NOMO-1 treated with dmso at 0.1 percent for 144 hours (cell line): Measurements from ENCODE around the gene ELAVL4.
"Not testable (repeated sequence)": the region's sequence is repeated elsewhere in the genome, so short reads cannot be mapped to it uniquely, and the experiment has no call there.

Experiments
- DNase-seq: peaks from one replicate; lab custom pipeline; 2025; ENCODE audit not compliant: unreplicated experiment; lab: John Stamatoyannopoulos, UW

Gene ELAVL4

GRCh38 chr1:50123071-50123470 lies 14.4 kb downstream of the ELAVL4 start:
- DNase-seq, result no peak

DNA sequence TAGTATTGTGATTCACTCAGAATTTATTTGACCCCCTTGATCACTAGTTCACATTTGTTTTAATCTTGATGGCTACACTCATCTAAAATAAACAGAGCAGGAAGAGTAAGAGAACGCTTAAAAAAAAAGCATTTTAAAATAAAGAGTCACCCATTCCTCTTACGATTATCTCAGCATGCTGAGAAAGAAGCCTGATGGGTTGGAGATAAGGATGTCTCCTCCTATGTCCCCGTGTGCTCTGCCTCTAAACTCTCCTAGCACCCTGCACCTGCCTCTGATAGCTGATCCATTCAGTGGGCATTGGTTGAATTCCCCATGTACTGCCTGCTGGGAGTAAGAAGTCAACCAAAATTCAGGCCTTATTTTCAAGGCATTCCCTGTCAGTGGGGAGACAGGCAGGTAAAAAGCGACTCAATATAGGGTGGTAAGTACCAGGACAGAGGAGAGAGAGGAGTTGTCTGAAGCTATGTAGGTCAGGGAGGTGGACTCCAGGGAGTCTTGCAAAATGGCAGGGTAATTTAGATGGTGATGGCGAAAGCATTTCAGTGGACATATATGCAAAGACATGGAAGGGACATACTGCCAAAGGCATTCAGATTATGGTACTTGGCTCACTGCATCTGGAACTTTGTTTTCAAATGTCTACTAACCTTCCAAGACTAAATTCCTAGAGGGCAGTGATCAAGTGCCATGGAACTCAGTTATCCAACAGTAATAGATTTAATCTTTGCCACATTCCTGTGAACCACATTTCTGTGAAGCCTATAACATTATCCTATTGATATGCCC lies 18.4 kb downstream of the ELAVL4 start:
- no peak for DNase-seq

GRCh38 chr1:50129201-50129600 lies 20.5 kb downstream of the ELAVL4 start:
- no peak for DNase-seq

GRCh38 chr1:50132347-50132894 lies 23.7 kb downstream of the ELAVL4 start:
- no peak for DNase-seq

DNA sequence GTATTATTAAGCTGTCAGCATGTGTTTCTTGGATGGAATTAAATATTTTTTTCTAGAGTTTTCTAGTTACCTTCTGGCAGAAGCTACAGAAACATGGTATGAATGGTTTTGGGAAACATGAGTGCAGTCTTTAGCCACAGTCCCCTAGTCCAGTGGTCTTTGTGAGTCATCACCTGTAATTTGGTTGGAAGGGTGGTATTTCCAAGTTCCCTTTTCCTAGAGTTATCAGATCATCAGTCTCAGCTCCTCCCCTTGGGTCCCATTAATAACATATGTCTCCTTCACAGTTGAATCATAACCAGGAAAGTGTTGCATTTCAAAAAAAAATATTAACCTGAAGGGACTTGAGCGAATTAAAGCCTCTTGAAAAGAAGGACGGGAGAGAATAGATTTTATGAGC lies 27.0 kb downstream of the ELAVL4 start:
- no peak for DNase-seq

- no peak for DNase-seq
Observed at GRCh38 chr1:50139339-50140181, 30.8 kb downstream of the ELAVL4 start.

GRCh38 chr1:50140182-50140447 lies 31.4 kb downstream of the ELAVL4 start:
- DNase-seq, result no peak

- no peak for DNase-seq
Observed at GRCh38 chr1:50147191-50147850, 38.6 kb downstream of the ELAVL4 start.

DNA sequence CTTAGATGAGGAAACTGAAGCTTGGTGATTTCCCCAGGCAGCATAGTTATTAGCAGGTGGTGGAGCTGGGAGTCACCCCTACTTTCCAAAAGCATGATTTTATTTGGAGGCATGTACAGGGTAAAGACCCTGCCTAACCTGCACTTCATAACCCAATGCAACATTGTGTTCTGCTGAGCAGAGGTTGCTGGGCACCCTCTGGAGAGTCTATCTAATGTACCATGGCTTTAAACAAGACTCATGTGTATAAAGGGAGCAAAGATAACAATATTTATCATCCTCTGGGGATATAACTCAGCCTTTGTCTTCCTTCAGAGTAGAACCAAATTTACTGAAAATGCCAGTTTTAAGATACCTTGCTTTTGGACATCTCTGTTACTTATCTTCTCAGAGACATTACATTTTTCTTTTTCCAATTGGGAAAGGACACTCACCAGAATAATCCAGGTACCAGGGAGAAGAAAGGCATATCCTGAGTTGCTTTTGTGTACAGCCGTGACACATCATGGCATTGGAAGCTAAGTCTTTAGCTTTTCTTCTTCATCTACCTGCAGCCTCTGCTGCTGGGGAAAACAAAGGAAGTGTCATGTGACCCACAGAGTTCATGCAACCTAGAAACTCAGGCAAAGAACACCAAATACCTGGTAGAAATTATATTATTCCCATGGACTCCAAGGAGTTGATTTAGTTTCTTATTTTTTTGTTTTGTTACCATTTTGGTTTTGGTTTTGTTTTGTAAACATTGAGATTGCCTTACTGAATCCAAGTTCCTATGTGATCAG lies 39.6 kb downstream of the ELAVL4 start:
- no peak for DNase-seq

DNA sequence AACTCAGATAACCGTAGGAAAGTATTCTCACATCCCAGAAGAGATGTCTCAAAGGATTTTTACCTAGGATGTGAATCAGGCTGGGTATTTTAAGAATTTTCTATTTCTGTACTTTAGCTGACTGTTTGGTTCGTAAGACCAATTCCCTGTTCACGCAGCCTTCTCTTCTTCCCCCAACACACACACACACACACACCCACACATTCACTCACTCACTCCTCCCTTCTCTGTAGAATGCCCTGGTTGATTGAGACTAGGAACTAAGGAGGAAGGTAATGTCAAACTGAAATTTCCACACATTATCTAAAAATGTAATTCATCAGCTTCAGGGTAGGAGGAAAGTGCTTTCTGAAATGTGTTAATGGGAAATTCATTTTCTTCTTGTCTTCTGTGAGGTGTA lies 43.5 kb downstream of the ELAVL4 start:
- no peak for DNase-seq

DNA sequence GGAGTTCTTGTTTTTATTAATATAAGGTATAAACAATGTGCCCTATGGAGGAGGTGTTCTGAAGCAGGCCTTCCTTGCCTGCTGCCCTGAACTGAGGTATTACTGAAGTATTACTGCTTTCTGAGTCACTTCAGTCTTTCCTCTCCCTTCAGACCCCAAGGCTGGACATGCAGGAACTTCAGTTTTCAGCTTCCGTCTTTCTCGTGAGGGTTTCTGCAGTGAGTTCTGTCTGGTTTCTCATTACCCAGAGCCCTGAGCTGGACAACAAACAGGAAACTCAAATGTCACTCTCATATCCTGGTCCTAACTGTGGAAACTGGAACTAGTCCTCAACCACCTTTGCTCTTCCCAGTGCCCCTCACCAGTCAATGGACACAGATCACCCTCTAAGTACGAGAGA lies 46.8 kb downstream of the ELAVL4 start:
- no peak for DNase-seq

- DNase-seq, result no peak
Observed at GRCh38 chr1:50156241-50157010, 47.7 kb downstream of the ELAVL4 start.

GRCh38 chr1:50157306-50157941 lies 48.7 kb downstream of the ELAVL4 start:
- no peak for DNase-seq

GRCh38 chr1:50158421-50158820 lies 49.7 kb downstream of the ELAVL4 start:
- DNase-seq, result no peak

GRCh38 chr1:50163680-50164079 lies 55.0 kb downstream of the ELAVL4 start:
- DNase-seq, result no peak

DNA sequence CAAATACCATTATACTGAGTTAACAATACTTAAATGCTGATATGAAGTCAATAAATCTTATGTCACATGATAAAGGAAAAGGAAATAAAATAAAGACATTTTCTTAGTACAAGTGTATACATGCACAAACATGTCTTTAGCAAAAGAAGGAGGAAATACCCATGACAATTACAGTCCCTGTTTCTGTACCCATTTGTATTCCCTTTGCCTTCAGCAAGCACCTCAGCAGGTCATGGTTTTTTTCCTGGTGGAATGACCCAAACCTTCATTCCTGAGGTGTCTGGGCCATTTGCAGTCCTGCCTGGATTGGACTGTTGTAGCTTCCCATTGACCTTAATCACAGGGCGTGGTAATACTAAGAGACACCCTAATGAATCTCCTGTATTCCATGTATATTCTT lies 57.6 kb downstream of the ELAVL4 start:
- DNase-seq, result not testable (repeated sequence)

DNA sequence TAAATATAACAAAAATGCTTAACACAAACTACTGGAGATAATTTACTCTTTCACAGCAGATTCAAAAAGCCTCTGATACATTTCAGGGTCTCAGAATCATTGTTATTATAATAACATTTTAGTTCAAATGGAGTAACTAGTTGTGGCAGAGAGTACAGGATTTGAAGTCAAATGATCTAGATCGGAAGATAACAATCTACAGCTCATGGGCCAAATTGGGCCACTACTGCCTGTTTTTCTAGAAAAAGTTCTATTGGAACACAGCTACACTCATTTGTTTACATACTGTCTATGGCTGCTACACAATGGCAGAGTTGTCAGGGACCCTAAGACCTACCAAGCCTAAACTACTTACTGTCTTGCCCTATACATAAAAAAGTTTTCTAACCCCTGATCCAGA lies 63.6 kb downstream of the ELAVL4 start:
- DNase-seq, result no peak

DNA sequence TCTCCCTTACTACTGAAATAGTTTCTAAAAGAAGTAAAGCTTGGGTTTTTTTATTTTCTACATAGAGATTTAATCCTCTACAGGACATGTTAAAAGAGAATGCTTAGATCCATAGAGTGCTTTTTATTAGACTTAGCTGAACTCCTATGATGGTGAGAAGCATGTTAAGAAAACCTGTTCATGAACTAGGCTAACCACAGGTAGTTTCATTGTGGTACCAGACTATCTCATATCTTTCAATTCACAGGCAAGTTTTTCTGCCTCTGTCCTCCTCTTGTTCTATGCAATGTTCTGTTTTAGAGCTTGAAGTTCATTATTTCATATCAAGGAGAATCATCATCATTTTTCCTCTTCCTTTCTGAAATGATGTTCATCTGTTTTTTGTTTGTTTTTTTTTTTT lies 65.4 kb downstream of the ELAVL4 start:
- no peak for DNase-seq

GRCh38 chr1:50175719-50176639 lies 67.3 kb downstream of the ELAVL4 start:
- DNase-seq, result no peak
